Body of pancreas (tissue), 4 donors: Measurements from ENCODE around the gene DMAC2L. TPM values are rescaled to one million over a fixed set of nuclear protein-coding genes. Genes with fewer than 3 reads are reported as not detected.

ENCODE experiments used
- ATAC-seq: fragments of 150-250 bp; one replicate; pipeline ENCODE4 v1.9.1; 2016
- DNase-seq, 4 donors: peaks; one replicate each; pipeline ENCODE4 v3.0.0-alpha.2; 2019
- H3K27ac ChIP-seq, 4 donors: fragments of 200-600 bp; sonication (generic); 1 replicate in 3 of 4; 2 replicates in 1 of 4; pipeline versions ENCODE4 v1.5.1 to v1.6.1; 2016 to 2019; ENCODE audit warnings: mild to moderate bottlenecking in 1 of 4, mixed read lengths in 1 of 4, moderate library complexity in 1 of 4
- H3K27me3 ChIP-seq, 2 donors: fragments of 200-600 bp; sonication (generic); one replicate each; pipeline ENCODE4 v1.6.0; 2016; ENCODE audit warnings: mild to moderate bottlenecking in 1 of 2
- H3K36me3 ChIP-seq, 2 donors: fragments of 200-600 bp; sonication (generic); replicated peaks in 1 of 2; 2 replicates each; pipeline ENCODE4 v1.5.1; 2016; ENCODE audit warnings: low read depth in 2 of 2; ENCODE audit not compliant: insufficient read depth in 1 of 2
- H3K4me1 ChIP-seq: fragments of 200-600 bp; sonication (generic); one replicate; pipeline ENCODE4 v1.6.0; 2016
- H3K4me3 ChIP-seq, 2 donors: fragments of 200-600 bp; sonication (generic); 1 replicate in 1 of 2; 2 replicates in 1 of 2; pipeline ENCODE4 v1.5.1; 2016 to 2019
- H3K9me3 ChIP-seq, 3 donors: fragments of 200-600 bp; sonication (generic); 1 replicate in 2 of 3; 2 replicates in 1 of 3; pipeline ENCODE4 v1.5.1; 2016
- POLR2A ChIP-seq, 3 donors: fragments of 450-650 bp; IDR thresholded peaks; one replicate each; pipeline ENCODE4 v1.6.1; 2016; ENCODE audit warnings: antibody characterized with exemption in 3 of 3, mild to moderate bottlenecking in 2 of 3
- WGBS, 2 donors: methylation state at CpG; one replicate each; pipeline ENCODE4 v1.1.5; 2017; 5-methylcytosine and 5-hydroxymethylcytosine counted together
- intact Hi-C: fragments of 100-400 bp; cut with DNase I; formaldehyde crosslinking; loops from one replicate; pipeline ENCODE4 v1.15.1; 2023
- microRNA-seq, 2 donors: library from miRNA; unstranded; fragments of <30 nt; microRNA quantifications; one replicate each; pipeline ENCODE4, GENCODE V29; 2016; ENCODE audit warnings: borderline number of aligned reads in 2 of 2, borderline replicate concordance in 2 of 2
- small RNA-seq: library from RNA; depleted of rRNA; stranded (forward); fragments of <200 nt; gene quantifications from one replicate; pipeline ENCODE3, GENCODE V24; 2016
- total RNA-seq, 2 donors: library from RNA; depleted of rRNA; stranded (reverse); fragments of >200 nt; gene quantifications; one replicate each; pipeline ENCODE4 v1.1.0, GENCODE V29; 2016
- TF ChIP-seq, protein P1 (sequence below), 7 experiments: fragments of 450-650 bp in 4 of 7; fragments of 200-600 bp in 3 of 7; sonication (generic) in 3 of 7; IDR thresholded peaks; one replicate each; pipeline ENCODE4 v1.5.1; 2016 to 2019; ENCODE audit warnings: antibody characterized with exemption in 7 of 7

Gene DMAC2L
- total RNA-seq, 2 donors from 2014 or later = 2.6 to 3.9 TPM

DNA sequence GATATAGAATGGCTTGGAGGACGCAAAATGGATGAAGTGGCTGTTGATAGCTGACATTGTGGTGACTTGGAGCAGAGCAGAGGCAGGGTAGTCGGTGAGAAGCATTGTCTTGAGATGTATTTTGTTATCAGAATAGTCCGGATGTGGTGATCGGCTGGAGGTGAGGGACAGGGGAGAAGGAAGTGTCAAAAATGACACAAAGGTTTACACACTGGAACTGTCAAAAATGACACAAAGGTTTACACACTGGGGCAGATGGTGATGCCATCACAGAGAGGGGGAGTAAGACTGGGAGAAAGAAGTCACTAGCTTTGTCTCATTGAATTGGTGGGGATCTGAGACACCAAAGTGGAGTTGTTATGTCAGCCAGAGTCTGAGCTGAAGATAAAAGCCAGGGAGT lies 54.5 kb downstream of the DMAC2L start:
- TF ChIP-seq, protein P1, sequence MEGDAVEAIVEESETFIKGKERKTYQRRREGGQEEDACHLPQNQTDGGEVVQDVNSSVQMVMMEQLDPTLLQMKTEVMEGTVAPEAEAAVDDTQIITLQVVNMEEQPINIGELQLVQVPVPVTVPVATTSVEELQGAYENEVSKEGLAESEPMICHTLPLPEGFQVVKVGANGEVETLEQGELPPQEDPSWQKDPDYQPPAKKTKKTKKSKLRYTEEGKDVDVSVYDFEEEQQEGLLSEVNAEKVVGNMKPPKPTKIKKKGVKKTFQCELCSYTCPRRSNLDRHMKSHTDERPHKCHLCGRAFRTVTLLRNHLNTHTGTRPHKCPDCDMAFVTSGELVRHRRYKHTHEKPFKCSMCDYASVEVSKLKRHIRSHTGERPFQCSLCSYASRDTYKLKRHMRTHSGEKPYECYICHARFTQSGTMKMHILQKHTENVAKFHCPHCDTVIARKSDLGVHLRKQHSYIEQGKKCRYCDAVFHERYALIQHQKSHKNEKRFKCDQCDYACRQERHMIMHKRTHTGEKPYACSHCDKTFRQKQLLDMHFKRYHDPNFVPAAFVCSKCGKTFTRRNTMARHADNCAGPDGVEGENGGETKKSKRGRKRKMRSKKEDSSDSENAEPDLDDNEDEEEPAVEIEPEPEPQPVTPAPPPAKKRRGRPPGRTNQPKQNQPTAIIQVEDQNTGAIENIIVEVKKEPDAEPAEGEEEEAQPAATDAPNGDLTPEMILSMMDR (IDR thresholded peaks at IDR 0.05) = no peak
- TF ChIP-seq POLR2A (IDR thresholded peaks at IDR 0.05) = no peak
- no peaks in the 10 kb centered on the region for H3K9me3 ChIP-seq
- WGBS, 2 donors = 91 to 94% methylated on average over 4 of the region's 4 CpGs
- H3K36me3 ChIP-seq = no peaks in the 10 kb centered on the region
- no peak overlapping the region for H3K4me3 ChIP-seq
- intact Hi-C loops = no loop called here
- H3K4me1 ChIP-seq = peaks cover 29% of the 10 kb centered on the region
- H3K27ac ChIP-seq = no peak overlapping the region
- no peak for DNase-seq
- no peak for ATAC-seq
- no peaks in the 10 kb centered on the region for H3K27me3 ChIP-seq

- Histone ChIP-seq H3K4me1 (peaks cover 4% of the 10 kb centered on the region), H3K27ac (no peak overlapping the region), H3K4me3 (no peak overlapping the region), H3K9me3 (no peaks in the 10 kb centered on the region), H3K36me3 (no peaks in the 10 kb centered on the region), H3K27me3 (no peaks in the 10 kb centered on the region)
- intact Hi-C loops = no loop called here
- ATAC-seq (no peak), DNase-seq (no peak)
- TF ChIP-seq POLR2A (IDR thresholded peaks at IDR 0.05) = no peak
- TF ChIP-seq, protein P1 (IDR thresholded peaks at IDR 0.05) = no peak
- WGBS, 2 donors = 89% methylated on average over 4 of the region's 4 CpGs; no CpG with 5 or more reads in 1 of the 2 donors
Observed at GRCh38 chr14:50371546-50371945, 59.4 kb downstream of the DMAC2L start.

DNA sequence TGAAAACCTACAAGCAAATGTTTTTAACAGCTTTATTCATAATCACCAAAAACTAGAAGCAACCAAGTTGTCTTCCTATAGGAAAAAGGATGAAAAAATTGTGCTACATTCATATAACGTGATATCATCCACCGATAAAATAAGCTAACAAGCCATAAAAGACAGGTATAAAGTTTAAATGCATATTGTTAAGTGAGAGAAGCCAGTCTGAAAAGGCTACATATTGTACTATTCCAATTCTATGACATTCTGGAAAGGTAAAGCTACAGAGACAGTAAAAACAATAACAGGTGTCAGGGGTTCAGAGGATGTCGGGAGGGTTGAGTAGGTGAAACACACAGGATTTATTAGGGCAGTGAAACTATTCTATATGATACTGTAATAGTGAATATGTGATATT lies 61.8 kb downstream of the DMAC2L start:
- no peaks in the 10 kb centered on the region for H3K27me3 ChIP-seq
- TF ChIP-seq POLR2A (IDR thresholded peaks at IDR 0.05) = no peak
- TF ChIP-seq, protein P1 (IDR thresholded peaks at IDR 0.05) = no peak
- H3K36me3 ChIP-seq = no peaks in the 10 kb centered on the region
- intact Hi-C loops = no loop called here
- H3K4me3 ChIP-seq = no peak overlapping the region
- no peaks in the 10 kb centered on the region for H3K4me1 ChIP-seq
- no peaks in the 10 kb centered on the region for H3K9me3 ChIP-seq
- DNase-seq = no peak
- no peak for ATAC-seq
- no peak overlapping the region for H3K27ac ChIP-seq
- 79 to 96% methylated on average over 3 of the region's 3 CpGs for WGBS, 2 donors

DNA sequence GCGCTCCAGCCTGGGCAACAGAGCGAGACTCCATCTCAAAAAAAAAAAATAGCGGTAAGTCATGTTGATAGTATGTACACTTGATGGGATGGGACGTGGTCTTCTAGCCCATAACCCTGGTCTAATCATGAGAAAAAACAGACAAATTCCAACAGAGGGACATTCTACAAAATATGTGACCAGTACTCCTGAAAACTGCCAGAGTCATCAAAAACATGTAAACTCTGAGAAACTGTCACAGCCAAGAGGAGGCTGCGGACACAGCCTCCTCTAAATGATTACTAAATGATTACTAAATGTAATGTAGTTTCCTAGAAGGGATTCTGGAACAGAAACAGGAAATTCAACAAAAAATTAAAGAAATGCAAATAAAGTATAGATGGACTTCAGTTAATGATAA lies 63.6 kb downstream of the DMAC2L start:
- intact Hi-C loops = no loop called here
- WGBS, 2 donors = 96 to 97% methylated on average over 5 of the region's 5 CpGs

More for the DNA sequence above, 63.6 kb downstream of the DMAC2L start:
- TF ChIP-seq, protein P1 (IDR thresholded peaks at IDR 0.05) = no peak
- TF ChIP-seq POLR2A (IDR thresholded peaks at IDR 0.05) = no peak
- H3K9me3 ChIP-seq = no peaks in the 10 kb centered on the region
- H3K4me1 ChIP-seq = no peaks in the 10 kb centered on the region
- no peak overlapping the region for H3K27ac ChIP-seq
- no peak overlapping the region for H3K4me3 ChIP-seq
- no peaks in the 10 kb centered on the region for H3K27me3 ChIP-seq
- DNase-seq (no peak), ATAC-seq (no peak)
- H3K36me3 ChIP-seq = no peaks in the 10 kb centered on the region

Small RNA genes within 50 kb of the gene (microRNA-seq; reads per million reads assigned to microRNA genes)
- 0 to 0.47 reads per million in 2 donors for gene MIR4504

Small RNA genes within 50 kb of the gene (small RNA-seq; reads per million reads assigned to genes)
- not detected for gene MIR4504

Other genes with a start within 250 kb of the DMAC2L start
- 1 to 10 TPM; 2.0 to 4.2 TPM for gene VCPKMT, start 195.8 kb upstream of the DMAC2L start, total RNA-seq
- gene SOS2, start 80.7 kb upstream of the DMAC2L start, total RNA-seq = 10 to 100 TPM; 20.5 to 26.4 TPM
- 1 to 10 TPM; 3.4 to 4.9 TPM for gene L2HGDH, start 95 bp upstream of the DMAC2L start, total RNA-seq
- gene CDKL1, start 84.6 kb downstream of the DMAC2L start, total RNA-seq = 1 to 10 TPM; 6.2 to 7.3 TPM
- gene MAP4K5, start 220.2 kb downstream of the DMAC2L start, total RNA-seq = 100 to 1,000 TPM; 111 to 159 TPM
- gene ATL1, start 247.8 kb downstream of the DMAC2L start, total RNA-seq = 1 to 10 TPM in 1 of 2 donors, under 1 TPM in 1; 0.33 to 5.4 TPM